Prostate gland (tissue), 2 donors: ENCODE measurements around the gene P2RY13. TPM values are rescaled to one million over a fixed set of nuclear protein-coding genes. Genes with fewer than 3 reads are reported as not detected.
A peak's percentile ranks its signal among the peaks of the same experiment; 100 is the strongest.

Experiments
- DNase-seq: peaks from one replicate; pipeline ENCODE4 v3.0.0-alpha.2; 2019; ENCODE audit warnings: low spot score
- H3K27ac ChIP-seq, 2 donors: fragments of 200-600 bp; sonication (generic); 2 replicates each; pipeline ENCODE4 v1.5.1; 2017 to 2019
- H3K27me3 ChIP-seq: fragments of 200-600 bp; sonication (generic); replicated peaks from 2 replicates; pipeline ENCODE4 v1.5.1; 2019; ENCODE audit not compliant: insufficient read depth
- H3K36me3 ChIP-seq, 2 donors: fragments of 200-600 bp; sonication (generic); 1 replicate in 1 of 2; 2 replicates in 1 of 2; pipeline versions ENCODE4 v1.5.1 to v1.8.1; 2017 to 2019
- H3K4me1 ChIP-seq: fragments of 200-600 bp; sonication (generic); replicated peaks from 2 replicates; pipeline ENCODE4 v1.5.1; 2019
- H3K4me3 ChIP-seq, 2 donors: fragments of 200-600 bp; sonication (generic); 2 replicates each; pipeline ENCODE4 v1.5.1; 2017 to 2019
- H3K9me3 ChIP-seq: fragments of 200-600 bp; sonication (generic); 2 replicates; pipeline ENCODE4 v1.5.1; 2017
- CTCF ChIP-seq, 4 experiments: fragments of 200-600 bp in 2 of 4; fragments of 450-650 bp in 2 of 4; sonication (generic) in 2 of 4; IDR thresholded peaks; 1 replicate in 3 of 4; 2 replicates in 1 of 4; pipeline ENCODE4 v1.5.1; 2016 to 2019; ENCODE audit warnings: antibody characterized with exemption in 4 of 4, mild to moderate bottlenecking in 2 of 4, moderate library complexity in 2 of 4
- POLR2A ChIP-seq: fragments of 450-650 bp; IDR thresholded peaks from one replicate; pipeline ENCODE4 v1.6.1; 2016; ENCODE audit warnings: antibody characterized with exemption, mild to moderate bottlenecking
- POLR2AphosphoS5 ChIP-seq: sonication (generic); formaldehyde crosslinking; IDR thresholded peaks from one replicate; pipeline ENCODE4 v1.6.1; 2017; ENCODE audit warnings: antibody characterized with exemption
- WGBS: methylation state at CpG from one replicate; pipeline ENCODE4 v1.1.5; 2018; 5-methylcytosine and 5-hydroxymethylcytosine counted together
- intact Hi-C: fragments of 100-400 bp; cut with DNase I; formaldehyde crosslinking; loops from one replicate; pipeline ENCODE4 v1.14.2; 2022
- total RNA-seq, 2 donors: library from RNA; depleted of rRNA; stranded (reverse); fragments of >200 nt; gene quantifications; one replicate each; pipeline ENCODE4 v1.1.0, GENCODE V29; 2016

Gene P2RY13
- total RNA-seq, 2 donors from 2014 or later = 0.28 to 0.73 TPM

GRCh38 chr3:151351219-151351618 is 21.9 kb upstream of the P2RY13 start:
- TF ChIP-seq POLR2AphosphoS5 = no peak
- no peak for TF ChIP-seq POLR2A
- no peak for TF ChIP-seq CTCF (IDR thresholded peaks at IDR 0.05)
- intact Hi-C loops = no loop called here
- H3K4me1 ChIP-seq = no peaks in the 10 kb centered on the region
- H3K27ac ChIP-seq = no peak overlapping the region
- DNase-seq = no peak
- H3K36me3 ChIP-seq = no peaks in the 10 kb centered on the region
- H3K4me3 ChIP-seq = no peak overlapping the region
- WGBS = 96% methylated on average over 1 of the region's 1 CpG
- no peaks in the 10 kb centered on the region for H3K27me3 ChIP-seq
- no peaks in the 10 kb centered on the region for H3K9me3 ChIP-seq

GRCh38 chr3:151350656-151351055 is 21.3 kb upstream of the P2RY13 start:
- TF ChIP-seq CTCF (IDR thresholded peaks at IDR 0.05) (no peak), POLR2AphosphoS5 (no peak), POLR2A (no peak)
- no peaks in the 10 kb centered on the region for H3K4me1 ChIP-seq
- H3K4me3 ChIP-seq = no peak overlapping the region
- no peaks in the 10 kb centered on the region for H3K9me3 ChIP-seq
- DNase-seq = no peak
- H3K27me3 ChIP-seq = no peaks in the 10 kb centered on the region
- no peak overlapping the region for H3K27ac ChIP-seq
- 92% methylated on average over 1 of the region's 1 CpG for WGBS
- intact Hi-C loops = no loop called here
- H3K36me3 ChIP-seq = no peaks in the 10 kb centered on the region

GRCh38 chr3:151347432-151347831 is 18.1 kb upstream of the P2RY13 start:
- WGBS = 80% methylated on average over 6 of the region's 6 CpGs
- Histone ChIP-seq H3K36me3 (no peaks in the 10 kb centered on the region), H3K27ac (no peak overlapping the region), H3K27me3 (no peaks in the 10 kb centered on the region), H3K9me3 (no peaks in the 10 kb centered on the region), H3K4me3 (no peak overlapping the region), H3K4me1 (no peaks in the 10 kb centered on the region)
- intact Hi-C loops = no loop called here
- TF ChIP-seq POLR2AphosphoS5 = no peak
- TF ChIP-seq POLR2A = no peak
- TF ChIP-seq CTCF (IDR thresholded peaks at IDR 0.05) = no peak
- no peak for DNase-seq

- H3K27ac ChIP-seq = peak overlapping the region in 1 of 2 donors; percentile 5
- DNase-seq = no peak
- 76% methylated on average over 3 of the region's 3 CpGs for WGBS
- no peak for TF ChIP-seq POLR2A
- no peak for TF ChIP-seq CTCF (IDR thresholded peaks at IDR 0.05)
- no peak for TF ChIP-seq POLR2AphosphoS5
- H3K4me1 ChIP-seq = no peaks in the 10 kb centered on the region
- H3K27me3 ChIP-seq = no peaks in the 10 kb centered on the region
- no peak overlapping the region for H3K4me3 ChIP-seq
- H3K9me3 ChIP-seq = no peaks in the 10 kb centered on the region
- H3K36me3 ChIP-seq = no peaks in the 10 kb centered on the region
- intact Hi-C loops = no loop called here
Measured at GRCh38 chr3:151346292-151346691, 16.9 kb upstream of the P2RY13 start.

GRCh38 chr3:151345859-151346258 is 16.5 kb upstream of the P2RY13 start:
- H3K4me3 ChIP-seq = no peak overlapping the region
- WGBS = 28% methylated on average over 2 of the region's 2 CpGs
- H3K4me1 ChIP-seq = no peaks in the 10 kb centered on the region
- TF ChIP-seq POLR2AphosphoS5 (peak; percentile 44), CTCF (IDR thresholded peaks at IDR 0.05) (no peak)
- no peaks in the 10 kb centered on the region for H3K9me3 ChIP-seq
- H3K36me3 ChIP-seq = no peaks in the 10 kb centered on the region
- DNase-seq = peak; percentile 14
- peak overlapping the region in 1 of 2 donors; percentile 5 for H3K27ac ChIP-seq
- H3K27me3 ChIP-seq = no peaks in the 10 kb centered on the region
- intact Hi-C loops = no loop called here
